ENCODE data around the gene CCDC192. TPM values are rescaled to one million over a fixed set of nuclear protein-coding genes. Genes with fewer than 3 reads are reported as not detected.

Gene CCDC192
- total RNA-seq, 1 donor from 2014 or later: not detected

- Histone ChIP-seq H3K4me2 (ENCODE audit: low read length) (no peak overlapping the region), H4K20me1 (ENCODE audit: insufficient read depth, low read length) (no peaks in the 10 kb centered on the region), H3K9me3 (ENCODE audit: insufficient read depth, low read depth, low read length) (no peaks in the 10 kb centered on the region), H3K9ac (ENCODE audit: low read length) (no peak overlapping the region), H3K36me3 (ENCODE audit: insufficient read depth, low read length) (no peaks in the 10 kb centered on the region), H3K27me3 (ENCODE audit: insufficient read depth, low read length) (peaks cover 2% of the 10 kb centered on the region), H3K4me3 (ENCODE audit: insufficient read depth, low read depth, low read length) (no peak overlapping the region), H3K4me1 (ENCODE audit: insufficient read depth, low read length) (no peaks in the 10 kb centered on the region), H2AFZ (ENCODE audit: low read depth, low read length) (no peak overlapping the region), H3K79me2 (ENCODE audit: insufficient read depth, low read length) (no peaks in the 10 kb centered on the region), H3K27ac (ENCODE audit: low read depth, low read length) (no peak overlapping the region)
- Mint-ChIP-seq H3K36me3 (ENCODE audit: low read depth, unreplicated experiment) (no peaks in the 10 kb centered on the region), H3K27ac (ENCODE audit: unreplicated experiment) (no peak overlapping the region), H3K4me3 (ENCODE audit: unreplicated experiment) (no peak overlapping the region), H3K4me1 (ENCODE audit: low read depth, unreplicated experiment) (no peaks in the 10 kb centered on the region), H3K27me3 (ENCODE audit: low read depth, unreplicated experiment) (no peaks in the 10 kb centered on the region), H3K9me3 (ENCODE audit: unreplicated experiment) (no peaks in the 10 kb centered on the region)
- FAIRE-seq: no peak
- TF ChIP-seq, protein P1, sequence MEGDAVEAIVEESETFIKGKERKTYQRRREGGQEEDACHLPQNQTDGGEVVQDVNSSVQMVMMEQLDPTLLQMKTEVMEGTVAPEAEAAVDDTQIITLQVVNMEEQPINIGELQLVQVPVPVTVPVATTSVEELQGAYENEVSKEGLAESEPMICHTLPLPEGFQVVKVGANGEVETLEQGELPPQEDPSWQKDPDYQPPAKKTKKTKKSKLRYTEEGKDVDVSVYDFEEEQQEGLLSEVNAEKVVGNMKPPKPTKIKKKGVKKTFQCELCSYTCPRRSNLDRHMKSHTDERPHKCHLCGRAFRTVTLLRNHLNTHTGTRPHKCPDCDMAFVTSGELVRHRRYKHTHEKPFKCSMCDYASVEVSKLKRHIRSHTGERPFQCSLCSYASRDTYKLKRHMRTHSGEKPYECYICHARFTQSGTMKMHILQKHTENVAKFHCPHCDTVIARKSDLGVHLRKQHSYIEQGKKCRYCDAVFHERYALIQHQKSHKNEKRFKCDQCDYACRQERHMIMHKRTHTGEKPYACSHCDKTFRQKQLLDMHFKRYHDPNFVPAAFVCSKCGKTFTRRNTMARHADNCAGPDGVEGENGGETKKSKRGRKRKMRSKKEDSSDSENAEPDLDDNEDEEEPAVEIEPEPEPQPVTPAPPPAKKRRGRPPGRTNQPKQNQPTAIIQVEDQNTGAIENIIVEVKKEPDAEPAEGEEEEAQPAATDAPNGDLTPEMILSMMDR (IDR thresholded peaks at IDR 0.05; ENCODE audit: insufficient read depth, low read depth, low read length): no peak
- no peak for TF ChIP-seq EZH2 (IDR thresholded peaks at IDR 0.05; ENCODE audit: insufficient read depth, low read length)
- DNase-seq (ENCODE audit: low read depth): no peak
Observed at GRCh38 chr5:127884416-127884815, 181.2 kb downstream of the CCDC192 start.

DNA sequence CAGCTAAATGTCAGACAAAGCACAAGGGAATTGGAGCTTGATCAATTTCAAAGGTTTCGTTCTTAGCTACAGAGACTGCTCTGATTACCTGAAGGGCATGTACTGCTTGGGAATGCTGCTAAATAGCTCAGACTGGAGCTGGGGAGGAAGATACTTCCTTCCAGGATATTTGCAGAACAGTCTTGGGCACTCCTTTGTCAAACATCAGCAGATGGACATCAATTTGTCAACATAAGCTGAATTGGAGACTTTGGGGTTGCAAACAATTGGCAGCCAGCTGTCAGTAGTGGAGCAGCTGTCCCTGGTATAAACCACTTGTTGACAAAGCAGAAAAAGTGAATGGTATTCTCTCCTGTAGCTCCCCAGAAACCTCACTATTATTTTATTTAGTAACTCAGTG, 182.0 kb downstream of the CCDC192 start:
- FAIRE-seq: no peak
- Mint-ChIP-seq H3K36me3 (ENCODE audit: low read depth, unreplicated experiment) (no peaks in the 10 kb centered on the region), H3K27me3 (ENCODE audit: low read depth, unreplicated experiment) (no peaks in the 10 kb centered on the region), H3K27ac (ENCODE audit: unreplicated experiment) (no peak overlapping the region), H3K4me3 (ENCODE audit: unreplicated experiment) (no peak overlapping the region), H3K4me1 (ENCODE audit: low read depth, unreplicated experiment) (no peaks in the 10 kb centered on the region), H3K9me3 (ENCODE audit: unreplicated experiment) (no peaks in the 10 kb centered on the region)
- H3K9me3 ChIP-seq (ENCODE audit: insufficient read depth, low read depth, low read length): no peaks in the 10 kb centered on the region
- no peaks in the 10 kb centered on the region for H3K4me1 ChIP-seq (ENCODE audit: insufficient read depth, low read length)
- no peak overlapping the region for H3K4me3 ChIP-seq (ENCODE audit: insufficient read depth, low read depth, low read length)
- H3K27ac ChIP-seq (ENCODE audit: low read depth, low read length): no peak overlapping the region
- no peak for TF ChIP-seq EZH2 (IDR thresholded peaks at IDR 0.05; ENCODE audit: insufficient read depth, low read length)
- TF ChIP-seq, protein P1 (IDR thresholded peaks at IDR 0.05; ENCODE audit: insufficient read depth, low read depth, low read length): no peak
- H2AFZ ChIP-seq (ENCODE audit: low read depth, low read length): no peak overlapping the region
- no peaks in the 10 kb centered on the region for H3K36me3 ChIP-seq (ENCODE audit: insufficient read depth, low read length)
- DNase-seq (ENCODE audit: low read depth): no peak
- H3K9ac ChIP-seq (ENCODE audit: low read length): no peak overlapping the region
- H4K20me1 ChIP-seq (ENCODE audit: insufficient read depth, low read length): no peaks in the 10 kb centered on the region
- no peak overlapping the region for H3K4me2 ChIP-seq (ENCODE audit: low read length)
- H3K79me2 ChIP-seq (ENCODE audit: insufficient read depth, low read length): no peaks in the 10 kb centered on the region
- H3K27me3 ChIP-seq (ENCODE audit: insufficient read depth, low read length): peaks cover 2% of the 10 kb centered on the region

DNA sequence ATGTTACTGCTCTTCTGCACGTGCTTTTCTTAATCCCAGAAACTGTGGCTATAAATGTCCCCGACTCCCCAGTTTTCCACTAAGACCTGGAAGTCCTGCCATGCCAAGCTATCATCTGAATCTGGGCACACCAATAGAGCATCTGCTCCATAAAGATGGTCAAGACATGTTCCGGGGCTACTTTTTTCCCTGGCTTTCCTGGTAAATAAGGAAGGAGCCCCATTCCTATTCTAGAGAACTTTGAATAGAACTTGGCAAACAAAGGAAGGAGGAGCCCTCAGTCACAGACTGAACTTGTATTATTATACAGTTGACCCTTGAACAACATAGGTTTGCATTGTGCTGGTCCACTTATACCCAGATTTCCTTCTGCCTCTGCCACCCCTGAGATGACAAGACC, 182.9 kb downstream of the CCDC192 start:
- no peaks in the 10 kb centered on the region for H3K9me3 Mint-ChIP-seq (ENCODE audit: unreplicated experiment)
- DNase-seq (ENCODE audit: low read depth): no peak
- TF ChIP-seq, protein P1 (IDR thresholded peaks at IDR 0.05; ENCODE audit: insufficient read depth, low read depth, low read length): no peak
- no peak for TF ChIP-seq EZH2 (IDR thresholded peaks at IDR 0.05; ENCODE audit: insufficient read depth, low read length)
- Histone ChIP-seq H3K9ac (ENCODE audit: low read length) (no peak overlapping the region), H3K27me3 (ENCODE audit: insufficient read depth, low read length) (peaks cover 2% of the 10 kb centered on the region), H3K27ac (ENCODE audit: low read depth, low read length) (no peak overlapping the region), H4K20me1 (ENCODE audit: insufficient read depth, low read length) (no peaks in the 10 kb centered on the region), H3K36me3 (ENCODE audit: insufficient read depth, low read length) (no peaks in the 10 kb centered on the region), H3K4me2 (ENCODE audit: low read length) (no peak overlapping the region), H3K9me3 (ENCODE audit: insufficient read depth, low read depth, low read length) (no peaks in the 10 kb centered on the region), H3K4me1 (ENCODE audit: insufficient read depth, low read length) (no peaks in the 10 kb centered on the region), H2AFZ (ENCODE audit: low read depth, low read length) (no peak overlapping the region), H3K4me3 (ENCODE audit: insufficient read depth, low read depth, low read length) (no peak overlapping the region), H3K79me2 (ENCODE audit: insufficient read depth, low read length) (no peaks in the 10 kb centered on the region)
- FAIRE-seq: no peak
- H3K4me1 Mint-ChIP-seq (ENCODE audit: low read depth, unreplicated experiment): no peaks in the 10 kb centered on the region
- H3K27me3 Mint-ChIP-seq (ENCODE audit: low read depth, unreplicated experiment): no peaks in the 10 kb centered on the region
- no peaks in the 10 kb centered on the region for H3K36me3 Mint-ChIP-seq (ENCODE audit: low read depth, unreplicated experiment)
- H3K27ac Mint-ChIP-seq (ENCODE audit: unreplicated experiment): no peak overlapping the region
- H3K4me3 Mint-ChIP-seq (ENCODE audit: unreplicated experiment): no peak overlapping the region

Measured in astrocyte (in vitro differentiated cells and primary cell).